ENCODE measurements around the gene HIGD1C.

DNA sequence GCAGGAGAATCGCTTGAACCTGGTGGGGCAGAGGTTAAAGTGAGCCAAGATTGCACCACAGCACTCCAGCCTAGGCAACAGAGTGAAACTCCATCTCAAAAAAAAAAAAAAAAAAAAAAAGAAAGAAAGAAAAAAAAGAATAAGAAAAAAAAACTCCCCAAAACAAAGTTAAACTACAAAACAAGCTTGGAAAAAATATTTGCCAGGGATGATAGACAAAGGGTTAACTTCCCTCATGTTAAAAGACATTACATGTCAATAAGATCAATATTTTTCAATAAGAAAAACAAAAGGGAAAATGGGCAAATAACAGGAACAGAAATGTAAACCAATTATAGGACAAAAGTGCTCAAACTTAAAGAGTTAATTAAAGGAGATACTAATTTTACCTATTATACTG lies 26.4 kb upstream of the HIGD1C start:
- no peak for TF ChIP-seq POLR2A (IDR thresholded peaks at IDR 0.05)
- TF ChIP-seq, protein P1, sequence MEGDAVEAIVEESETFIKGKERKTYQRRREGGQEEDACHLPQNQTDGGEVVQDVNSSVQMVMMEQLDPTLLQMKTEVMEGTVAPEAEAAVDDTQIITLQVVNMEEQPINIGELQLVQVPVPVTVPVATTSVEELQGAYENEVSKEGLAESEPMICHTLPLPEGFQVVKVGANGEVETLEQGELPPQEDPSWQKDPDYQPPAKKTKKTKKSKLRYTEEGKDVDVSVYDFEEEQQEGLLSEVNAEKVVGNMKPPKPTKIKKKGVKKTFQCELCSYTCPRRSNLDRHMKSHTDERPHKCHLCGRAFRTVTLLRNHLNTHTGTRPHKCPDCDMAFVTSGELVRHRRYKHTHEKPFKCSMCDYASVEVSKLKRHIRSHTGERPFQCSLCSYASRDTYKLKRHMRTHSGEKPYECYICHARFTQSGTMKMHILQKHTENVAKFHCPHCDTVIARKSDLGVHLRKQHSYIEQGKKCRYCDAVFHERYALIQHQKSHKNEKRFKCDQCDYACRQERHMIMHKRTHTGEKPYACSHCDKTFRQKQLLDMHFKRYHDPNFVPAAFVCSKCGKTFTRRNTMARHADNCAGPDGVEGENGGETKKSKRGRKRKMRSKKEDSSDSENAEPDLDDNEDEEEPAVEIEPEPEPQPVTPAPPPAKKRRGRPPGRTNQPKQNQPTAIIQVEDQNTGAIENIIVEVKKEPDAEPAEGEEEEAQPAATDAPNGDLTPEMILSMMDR (IDR thresholded peaks at IDR 0.05): no peak

Data from thyroid gland (tissue), 4 donors.